Neural progenitor cell (in vitro differentiated cells): ENCODE results near the gene GATA6.

Experiments
- EZH2 ChIP-seq: fragments of 200-600 bp; sonication (generic); IDR thresholded peaks from 2 replicates; pipeline ENCODE4 v1.6.1; 2017; ENCODE audit warnings: antibody characterized with exemption, mild to moderate bottlenecking, moderate library complexity
- TF ChIP-seq, protein P1 (sequence below): fragments of 200-600 bp; sonication (generic); IDR thresholded peaks from 2 replicates; pipeline ENCODE4 v1.5.1; 2017; ENCODE audit warnings: antibody characterized with exemption, mild to moderate bottlenecking

DNA sequence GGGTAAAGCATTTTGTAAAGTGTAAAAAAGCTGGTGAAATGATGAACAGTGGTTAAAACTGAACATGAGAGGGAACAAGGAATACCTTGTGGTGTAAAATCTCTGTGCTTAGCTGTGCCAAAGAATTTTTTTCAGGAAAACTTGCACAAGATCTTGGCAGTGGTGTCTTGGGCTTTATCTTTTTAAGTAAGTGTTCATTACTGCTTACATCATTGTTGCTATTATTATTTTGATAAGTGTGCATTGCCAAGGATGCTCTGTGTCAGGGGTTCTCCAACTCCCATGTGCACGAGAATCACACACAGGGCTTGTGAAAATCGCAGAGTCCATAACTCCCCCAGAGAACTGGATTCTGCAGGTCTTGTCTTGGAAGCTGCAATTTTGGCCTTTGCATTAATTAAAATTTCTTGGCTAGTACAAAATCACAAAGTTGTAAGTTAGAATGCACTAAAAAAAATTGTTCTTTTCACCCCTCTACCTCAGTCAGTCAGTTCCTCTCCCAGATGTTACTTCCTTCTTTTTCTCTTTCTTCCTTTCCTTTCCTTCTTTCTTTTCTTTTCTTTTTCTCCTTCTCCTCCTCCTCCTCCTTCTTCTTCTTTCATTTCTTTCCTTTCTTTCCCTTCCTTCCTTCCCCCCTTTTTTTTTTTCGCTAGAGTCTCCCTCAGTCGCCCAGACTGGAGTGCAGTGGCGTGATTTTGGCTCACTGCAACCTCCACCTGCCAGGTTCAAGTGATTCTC, 37.8 kb downstream of the GATA6 start:
- TF ChIP-seq, protein P1, sequence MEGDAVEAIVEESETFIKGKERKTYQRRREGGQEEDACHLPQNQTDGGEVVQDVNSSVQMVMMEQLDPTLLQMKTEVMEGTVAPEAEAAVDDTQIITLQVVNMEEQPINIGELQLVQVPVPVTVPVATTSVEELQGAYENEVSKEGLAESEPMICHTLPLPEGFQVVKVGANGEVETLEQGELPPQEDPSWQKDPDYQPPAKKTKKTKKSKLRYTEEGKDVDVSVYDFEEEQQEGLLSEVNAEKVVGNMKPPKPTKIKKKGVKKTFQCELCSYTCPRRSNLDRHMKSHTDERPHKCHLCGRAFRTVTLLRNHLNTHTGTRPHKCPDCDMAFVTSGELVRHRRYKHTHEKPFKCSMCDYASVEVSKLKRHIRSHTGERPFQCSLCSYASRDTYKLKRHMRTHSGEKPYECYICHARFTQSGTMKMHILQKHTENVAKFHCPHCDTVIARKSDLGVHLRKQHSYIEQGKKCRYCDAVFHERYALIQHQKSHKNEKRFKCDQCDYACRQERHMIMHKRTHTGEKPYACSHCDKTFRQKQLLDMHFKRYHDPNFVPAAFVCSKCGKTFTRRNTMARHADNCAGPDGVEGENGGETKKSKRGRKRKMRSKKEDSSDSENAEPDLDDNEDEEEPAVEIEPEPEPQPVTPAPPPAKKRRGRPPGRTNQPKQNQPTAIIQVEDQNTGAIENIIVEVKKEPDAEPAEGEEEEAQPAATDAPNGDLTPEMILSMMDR, result no peak
- TF ChIP-seq EZH2, result no peak
